ENCODE measurements around the gene GC.
"Not testable (repeated sequence)": the region's sequence is repeated elsewhere in the genome, so short reads cannot be mapped to it uniquely, and the experiment has no call there.

GC gene, protein sequence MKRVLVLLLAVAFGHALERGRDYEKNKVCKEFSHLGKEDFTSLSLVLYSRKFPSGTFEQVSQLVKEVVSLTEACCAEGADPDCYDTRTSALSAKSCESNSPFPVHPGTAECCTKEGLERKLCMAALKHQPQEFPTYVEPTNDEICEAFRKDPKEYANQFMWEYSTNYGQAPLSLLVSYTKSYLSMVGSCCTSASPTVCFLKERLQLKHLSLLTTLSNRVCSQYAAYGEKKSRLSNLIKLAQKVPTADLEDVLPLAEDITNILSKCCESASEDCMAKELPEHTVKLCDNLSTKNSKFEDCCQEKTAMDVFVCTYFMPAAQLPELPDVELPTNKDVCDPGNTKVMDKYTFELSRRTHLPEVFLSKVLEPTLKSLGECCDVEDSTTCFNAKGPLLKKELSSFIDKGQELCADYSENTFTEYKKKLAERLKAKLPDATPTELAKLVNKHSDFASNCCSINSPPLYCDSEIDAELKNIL

DNA sequence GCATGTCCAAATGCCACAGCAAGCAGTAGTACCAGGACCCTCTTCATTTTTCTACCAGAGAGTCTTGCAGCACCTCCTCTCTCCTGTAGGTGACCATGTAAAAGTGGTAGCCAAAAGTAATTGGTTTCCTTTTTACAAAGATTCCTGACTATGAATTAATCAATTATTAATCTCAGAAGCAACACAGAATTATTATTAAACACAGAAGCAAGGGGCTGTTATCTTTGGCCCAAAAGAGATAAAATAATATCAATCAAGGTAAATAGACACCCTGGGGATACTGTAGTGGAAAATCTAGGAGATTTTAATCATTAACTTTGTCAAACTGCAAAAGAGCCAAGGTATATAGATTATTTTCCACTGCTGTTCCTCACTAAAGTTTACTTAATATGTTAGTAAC lies at the start of gene GC:
Gene GC, minus strand, starts transcription at position 108 of the 400 bp plus-strand sequence. Its CDS starts 61 bp downstream, at position 47.
- no peak for DNase-seq (ENCODE audit: low read depth)

- DNase-seq (ENCODE audit: low read depth), result no peak
These were observed 49.5 kb upstream of the GC start for GRCh38 chr4:71833232-71833900.

DNA sequence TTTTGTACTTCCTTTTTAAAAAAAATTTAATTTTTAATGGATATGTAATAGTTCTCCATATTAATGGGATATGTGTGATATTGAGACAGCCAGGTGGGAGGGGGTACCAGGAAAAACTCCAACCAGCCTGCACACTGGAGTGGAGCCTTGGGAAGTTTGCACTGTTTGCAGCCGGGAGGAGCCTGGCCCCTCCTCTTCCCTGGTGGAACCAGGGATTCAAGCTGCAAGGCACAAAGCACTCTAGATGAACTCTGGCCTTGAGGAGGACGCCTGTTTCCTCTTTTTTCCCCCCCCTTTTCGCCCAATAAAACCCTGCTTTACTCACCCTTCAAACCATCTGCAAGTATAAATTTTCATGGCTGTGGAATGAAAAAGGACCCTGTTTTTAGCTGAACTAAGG lies 48.2 kb upstream of the GC start:
- DNase-seq (ENCODE audit: low read depth), result no peak

- no peak for DNase-seq (ENCODE audit: low read depth)
These were observed 46.8 kb upstream of the GC start for GRCh38 chr4:71830497-71831190.

DNA sequence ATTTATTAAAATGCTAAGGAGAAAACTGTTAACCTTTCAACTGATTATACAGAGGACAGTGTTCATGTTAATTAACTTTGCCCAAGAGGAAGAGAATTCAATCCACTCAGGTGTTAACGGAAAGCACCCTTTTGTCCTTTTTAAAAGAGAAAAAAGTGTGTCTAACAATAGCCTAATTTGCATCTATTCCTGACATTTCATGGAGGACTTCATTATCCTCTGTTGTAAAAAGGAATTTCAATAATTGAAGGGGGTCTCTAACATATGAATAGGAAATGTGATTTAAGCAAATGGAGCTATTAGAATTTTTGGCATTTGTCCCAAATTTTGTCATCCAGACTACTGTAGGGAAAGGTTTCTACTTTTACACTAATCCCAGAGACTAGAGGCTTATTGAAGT lies 44.6 kb upstream of the GC start:
- no peak for DNase-seq (ENCODE audit: low read depth)

DNA sequence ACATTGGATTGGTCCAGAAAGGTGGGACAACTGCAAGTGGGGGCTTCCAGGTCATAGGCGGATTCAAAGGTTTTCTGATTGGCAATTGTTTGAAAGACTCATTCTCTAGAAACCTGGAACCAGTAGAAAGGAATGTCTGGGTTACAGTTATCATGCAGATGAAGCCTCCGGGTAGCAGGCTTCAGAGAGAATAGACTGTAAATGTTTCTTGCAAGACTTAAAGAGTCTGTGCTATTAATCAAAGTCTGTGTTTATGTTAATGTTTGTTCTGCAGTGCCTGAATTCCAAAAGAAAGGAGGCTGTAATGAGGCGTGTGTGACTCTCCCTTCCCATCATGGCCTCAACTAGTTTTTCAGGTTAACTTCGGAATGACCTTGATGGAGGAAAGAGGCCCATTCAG lies 43.9 kb upstream of the GC start:
- DNase-seq (ENCODE audit: low read depth), result no peak

DNA sequence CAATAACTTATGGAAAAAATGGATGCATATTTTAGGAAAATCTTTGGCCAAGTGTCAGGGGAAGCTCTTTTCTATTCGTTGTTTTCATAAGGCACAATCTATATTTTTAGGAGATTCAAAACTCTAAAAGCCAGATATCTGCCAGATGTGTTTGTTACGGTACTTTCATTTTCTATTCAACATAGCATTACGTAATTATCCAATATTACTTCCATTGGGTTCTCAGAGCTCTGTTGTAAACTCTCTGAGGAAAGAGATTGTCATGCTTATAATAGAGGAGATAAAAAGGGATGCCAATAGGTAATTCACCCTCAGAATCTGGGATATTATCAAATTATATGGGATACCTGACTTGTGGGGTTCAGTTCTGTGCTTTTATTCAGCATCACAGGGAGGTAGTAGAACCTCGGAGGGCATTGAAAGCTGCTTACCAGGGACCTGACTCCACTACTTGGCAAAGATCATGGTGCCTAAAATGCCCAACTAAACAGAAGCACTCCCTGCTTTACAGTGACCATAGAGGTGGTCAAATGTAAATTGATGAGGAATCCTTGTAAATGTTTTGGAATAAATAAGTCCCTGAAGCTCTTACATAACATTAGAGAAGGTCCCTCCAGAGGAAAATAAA lies 32.9 kb upstream of the GC start:
- no peak for DNase-seq (ENCODE audit: low read depth)

DNA sequence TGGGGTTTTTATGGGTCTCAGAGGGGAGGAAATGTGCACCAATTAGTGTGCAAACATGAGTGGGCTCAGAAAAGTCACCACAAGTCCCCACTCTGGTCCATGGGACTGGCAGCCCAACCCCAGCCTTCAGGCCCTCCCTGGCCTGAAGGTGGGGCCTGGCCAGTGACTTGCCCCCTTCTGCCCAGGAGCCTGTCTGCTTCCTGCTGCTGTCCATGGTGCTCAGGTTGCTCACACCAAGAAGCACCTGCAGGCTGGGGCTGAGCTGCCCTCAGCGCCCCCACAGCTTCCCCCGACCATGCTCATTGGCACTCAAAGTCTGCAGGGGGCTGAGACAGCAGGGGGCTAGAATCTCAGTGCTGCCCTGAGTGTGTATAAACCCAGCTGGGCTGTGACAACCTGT lies 30.6 kb upstream of the GC start:
- DNase-seq (ENCODE audit: low read depth), result no peak

GRCh38 chr4:71809805-71810204 lies 25.9 kb upstream of the GC start:
- not testable (repeated sequence) for DNase-seq (ENCODE audit: low read depth)

- DNase-seq (ENCODE audit: low read depth), result no peak
These were observed 23.6 kb upstream of the GC start for GRCh38 chr4:71807469-71807868.

DNA sequence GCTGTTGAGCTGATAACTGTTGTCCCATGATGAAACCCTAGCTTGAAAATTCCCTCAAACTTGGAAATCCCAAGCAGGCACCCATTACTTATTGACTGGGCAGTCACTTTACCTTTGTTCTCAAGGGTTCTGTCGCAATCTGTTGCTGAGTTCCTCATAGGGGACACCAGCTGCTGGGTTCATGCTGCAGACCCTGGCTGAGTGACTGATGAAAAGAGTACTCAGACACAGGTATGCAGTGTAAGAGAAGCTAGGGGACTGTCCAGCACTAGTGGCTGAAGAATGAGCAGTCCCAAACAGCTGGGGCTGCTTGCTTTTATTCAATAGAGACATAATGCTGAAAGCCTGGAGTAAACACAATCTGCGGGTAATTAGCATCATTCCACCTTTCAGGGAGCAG lies 21.4 kb upstream of the GC start:
- DNase-seq (ENCODE audit: low read depth), result not testable (repeated sequence)

DNA sequence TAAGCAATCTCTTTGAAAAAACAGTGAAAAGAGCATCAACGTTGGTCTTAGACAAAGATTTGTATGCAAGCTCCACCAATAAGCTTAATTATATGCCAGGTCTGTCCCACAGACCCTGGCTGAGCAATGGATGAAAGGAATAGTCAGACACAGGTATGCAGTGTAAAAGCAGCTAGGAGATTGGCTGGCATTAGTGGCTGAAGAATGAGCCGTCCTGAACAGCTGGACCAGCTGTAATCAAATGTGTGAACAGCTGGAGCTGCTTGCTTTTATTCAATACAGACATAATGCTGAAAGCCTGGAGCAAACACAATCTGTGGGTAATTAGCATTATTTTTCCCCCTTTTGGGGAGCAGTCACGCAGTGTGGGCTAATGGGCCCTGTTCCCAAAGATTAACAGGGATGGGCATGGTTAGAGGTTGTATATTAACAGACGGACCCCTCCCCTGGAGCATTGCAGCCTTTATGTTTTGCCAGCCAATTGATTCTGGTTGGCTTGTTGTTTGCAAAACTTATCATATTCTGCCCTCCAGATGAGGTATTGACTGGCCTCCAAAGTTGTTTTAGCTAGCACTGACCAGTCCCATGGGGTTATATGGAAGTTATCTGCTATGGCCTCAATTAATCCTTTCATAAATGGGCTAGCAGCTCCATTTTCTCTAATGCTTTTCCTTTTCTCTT lies 20.3 kb upstream of the GC start:
- not testable (repeated sequence) for DNase-seq (ENCODE audit: low read depth)

GRCh38 chr4:71785959-71786358 lies 2.1 kb upstream of the GC start:
- no peak for DNase-seq (ENCODE audit: low read depth)

DNA sequence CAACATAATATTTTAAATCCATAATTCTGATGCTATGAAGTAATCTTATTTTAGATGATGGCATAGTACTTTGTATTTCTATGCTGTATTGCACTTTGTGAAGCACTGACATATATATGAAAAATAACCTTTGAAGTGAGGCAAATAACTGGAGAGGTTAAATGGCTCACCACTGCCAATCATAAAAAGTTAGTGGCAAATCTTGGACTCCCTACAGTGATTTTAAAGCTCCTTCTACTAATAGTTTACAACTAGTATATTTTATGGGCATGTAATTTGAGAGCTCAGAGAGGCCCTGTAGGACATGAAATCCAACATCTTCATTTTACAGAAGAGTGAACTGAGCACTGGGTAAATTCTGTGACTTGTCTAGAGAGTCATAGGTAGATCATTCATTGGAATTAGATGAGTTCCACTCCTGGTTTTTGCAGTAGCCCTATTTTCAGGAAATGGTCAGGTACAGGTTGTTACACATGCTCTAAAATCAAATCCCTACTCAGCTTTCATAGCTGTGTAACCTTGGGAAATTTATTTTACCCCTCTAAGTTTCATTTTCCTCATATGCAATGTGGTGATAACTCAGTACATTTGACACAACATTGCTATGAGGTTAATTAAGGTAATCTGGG lies 804 bp upstream of the GC start:
- DNase-seq (ENCODE audit: low read depth), result no peak

DNA sequence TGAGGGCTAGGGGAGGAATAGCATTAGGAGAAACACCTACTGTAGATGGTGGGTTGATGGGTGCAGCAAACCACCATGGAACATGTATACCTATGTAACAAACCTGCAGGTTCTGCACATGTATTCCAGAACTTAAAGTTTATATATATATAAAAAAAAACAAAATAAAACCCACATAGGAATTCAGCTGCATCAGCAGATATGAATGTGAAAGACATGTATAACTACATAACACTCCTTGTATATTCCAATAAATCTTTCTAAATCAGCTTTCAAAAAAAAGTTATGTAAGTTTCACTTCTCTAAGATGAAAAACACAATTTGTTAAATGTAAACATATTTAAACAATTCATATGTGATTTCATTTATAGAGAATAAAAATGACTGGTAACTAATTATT lies 6.0 kb downstream of the GC start:
- DNase-seq (ENCODE audit: low read depth), result no peak

GRCh38 chr4:71775449-71775848 lies 8.4 kb downstream of the GC start:
- no peak for DNase-seq (ENCODE audit: low read depth)

DNA sequence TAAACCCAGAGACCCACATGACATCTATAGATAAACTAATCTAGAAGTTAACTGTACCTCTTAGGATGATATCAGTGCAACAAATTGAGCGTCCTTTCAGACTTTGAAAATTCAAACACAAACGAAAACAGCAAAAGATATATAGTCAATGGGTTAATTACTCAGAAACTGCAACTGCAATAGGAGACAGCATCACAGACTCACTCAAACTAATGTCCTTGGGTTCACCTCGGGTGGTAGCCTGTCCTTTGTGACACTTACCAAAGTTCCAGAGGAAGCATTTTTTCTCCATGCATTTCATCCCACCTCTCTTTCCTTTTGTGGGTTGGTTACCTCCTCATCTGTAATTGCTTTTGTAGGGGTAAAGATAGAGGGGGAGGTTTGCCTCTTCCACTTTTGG lies 9.7 kb downstream of the GC start:
- DNase-seq (ENCODE audit: low read depth), result no peak

GRCh38 chr4:71773004-71773403 lies 10.9 kb downstream of the GC start:
- no peak for DNase-seq (ENCODE audit: low read depth)

- DNase-seq (ENCODE audit: low read depth), result no peak
These were observed 11.3 kb downstream of the GC start for GRCh38 chr4:71772592-71772991.

DNA sequence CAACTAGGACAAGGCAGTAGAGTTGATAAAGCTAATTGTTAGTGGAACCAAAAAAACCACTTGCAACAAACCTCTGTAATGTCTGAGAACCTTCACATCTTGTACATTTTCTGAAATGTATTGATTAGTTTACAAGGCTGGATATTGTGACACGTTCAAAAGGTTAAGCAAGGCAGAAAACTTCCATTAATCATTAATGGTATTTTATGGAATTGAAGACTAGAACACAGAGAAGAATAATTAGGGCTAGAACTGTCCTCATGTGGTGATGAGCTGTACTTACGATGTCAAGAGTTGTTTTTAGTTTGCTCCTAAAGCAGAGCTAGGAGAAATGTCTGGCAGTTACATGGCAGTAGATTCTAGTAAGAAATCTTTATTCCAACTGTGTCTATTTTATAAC lies 12.3 kb downstream of the GC start:
- no peak for DNase-seq (ENCODE audit: low read depth)

DNA sequence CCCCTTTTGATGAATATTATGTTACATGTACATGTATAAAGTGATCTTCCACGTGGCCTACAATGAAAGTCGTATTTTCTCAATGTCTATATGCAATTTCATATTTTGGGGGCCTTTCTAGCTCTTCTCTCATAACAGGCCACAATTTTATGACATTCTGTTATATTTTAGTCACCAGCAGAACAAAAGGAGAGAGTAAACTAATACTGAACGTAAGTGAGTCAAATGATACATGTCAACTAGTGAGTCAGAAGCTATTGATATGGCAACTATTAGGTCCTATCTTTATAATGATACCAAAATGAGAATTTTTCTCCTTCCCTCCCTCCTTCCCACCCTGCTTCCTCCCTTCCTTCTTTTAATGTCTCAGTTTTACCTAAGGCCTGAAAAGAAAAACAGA lies 14.4 kb downstream of the GC start:
- DNase-seq (ENCODE audit: low read depth), result no peak

All from non-pigmented ciliary epithelial cell (primary cell).